GM19193 (cell line): ENCODE data around the gene CMTM4.

ENCODE experiments used
- POLR2A ChIP-seq: IDR thresholded peaks from 4 replicates; pipeline ENCODE4 v1.6.1; 2011; ENCODE audit not compliant: insufficient read depth, insufficient read length; ENCODE audit errors: extremely low read depth

CMTM4 gene

GRCh38 chr16:66714654-66715307, 18.2 kb upstream of the CMTM4 start:
- TF ChIP-seq POLR2A = no peak

GRCh38 chr16:66714062-66714461, 17.5 kb upstream of the CMTM4 start:
- TF ChIP-seq POLR2A = no peak

GRCh38 chr16:66713076-66713475, 16.5 kb upstream of the CMTM4 start:
- no peak for TF ChIP-seq POLR2A

GRCh38 chr16:66712512-66712911, 16.0 kb upstream of the CMTM4 start:
- TF ChIP-seq POLR2A = no peak

GRCh38 chr16:66711581-66711980, 15.0 kb upstream of the CMTM4 start:
- no peak for TF ChIP-seq POLR2A

GRCh38 chr16:66706506-66706880, 9.9 kb upstream of the CMTM4 start:
- no peak for TF ChIP-seq POLR2A

GRCh38 chr16:66705790-66706505, 9.4 kb upstream of the CMTM4 start:
- TF ChIP-seq POLR2A = no peak

- no peak for TF ChIP-seq POLR2A
Measured at GRCh38 chr16:66703406-66704215, 7.1 kb upstream of the CMTM4 start.

GRCh38 chr16:66701516-66701915, 5.0 kb upstream of the CMTM4 start:
- TF ChIP-seq POLR2A = no peak

GRCh38 chr16:66701026-66701425, 4.5 kb upstream of the CMTM4 start:
- no peak for TF ChIP-seq POLR2A

- no peak for TF ChIP-seq POLR2A
Measured at GRCh38 chr16:66699898-66700297, 3.4 kb upstream of the CMTM4 start.

GRCh38 chr16:66698046-66698445, 1.5 kb upstream of the CMTM4 start:
- TF ChIP-seq POLR2A = no peak

GRCh38 chr16:66695935-66696668, 441 bp downstream of the CMTM4 start:
- TF ChIP-seq POLR2A = no peak

GRCh38 chr16:66695471-66695934, 1.0 kb downstream of the CMTM4 start:
- TF ChIP-seq POLR2A = no peak

GRCh38 chr16:66693149-66693548, 3.4 kb downstream of the CMTM4 start:
- TF ChIP-seq POLR2A = no peak
